HG03521 (cell line): Measurements from ENCODE around the gene FGF3.
"Not testable (repeated sequence)": the region's sequence is repeated elsewhere in the genome, so short reads cannot be mapped to it uniquely, and the experiment has no call there.

ENCODE experiments used
- ATAC-seq: cut with Tn5 transposase; IDR thresholded peaks from one replicate; pipeline ENCODE4 v1.9.1; 2021; ENCODE audit warnings: mild to moderate bottlenecking, moderate library complexity; ENCODE audit not compliant: unreplicated experiment

The FGF3 gene

DNA sequence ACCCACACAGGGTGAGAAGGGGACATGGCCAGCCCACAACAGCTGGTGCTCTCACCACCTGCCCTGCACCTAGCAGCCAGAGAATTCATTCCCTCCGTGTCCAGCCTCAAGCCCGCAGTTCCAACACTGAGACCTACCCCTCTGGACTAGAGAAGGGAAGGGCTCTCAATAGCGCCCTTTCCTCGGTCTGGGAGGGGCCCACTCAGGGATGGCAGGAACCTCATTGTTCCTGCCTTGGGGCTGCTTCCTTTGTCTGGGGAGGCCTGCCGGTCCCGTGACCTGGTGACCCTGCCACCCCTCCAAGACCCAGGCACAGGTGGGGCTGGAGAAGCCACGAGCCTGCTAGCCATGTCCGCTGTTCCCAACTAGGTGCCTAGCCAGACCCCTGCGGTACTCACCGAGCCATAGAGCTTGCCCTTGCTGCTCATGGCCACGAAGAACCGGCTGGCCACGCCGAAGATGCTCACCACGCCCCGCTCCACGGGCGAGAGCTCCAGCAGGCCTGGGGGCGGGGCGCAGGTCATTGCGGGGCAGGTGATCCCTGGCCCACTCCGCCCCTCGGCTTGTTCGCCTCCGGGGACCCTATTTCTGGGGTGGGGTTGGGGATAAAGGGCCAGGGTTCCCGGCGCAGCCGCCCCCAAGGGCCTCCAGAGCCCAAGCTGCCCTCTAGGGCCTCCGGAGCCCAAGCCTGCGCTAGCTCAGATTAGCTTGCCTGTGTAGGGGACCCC lies 45.4 kb downstream of the FGF3 start:
- ATAC-seq = no peak

- no peak for ATAC-seq
Measured at GRCh38 chr11:69771466-69771865, 47.8 kb downstream of the FGF3 start.

GRCh38 chr11:69770540-69770939 lies 48.7 kb downstream of the FGF3 start:
- ATAC-seq = no peak

- ATAC-seq = no peak
Measured at GRCh38 chr11:69765498-69765995, 53.7 kb downstream of the FGF3 start.

DNA sequence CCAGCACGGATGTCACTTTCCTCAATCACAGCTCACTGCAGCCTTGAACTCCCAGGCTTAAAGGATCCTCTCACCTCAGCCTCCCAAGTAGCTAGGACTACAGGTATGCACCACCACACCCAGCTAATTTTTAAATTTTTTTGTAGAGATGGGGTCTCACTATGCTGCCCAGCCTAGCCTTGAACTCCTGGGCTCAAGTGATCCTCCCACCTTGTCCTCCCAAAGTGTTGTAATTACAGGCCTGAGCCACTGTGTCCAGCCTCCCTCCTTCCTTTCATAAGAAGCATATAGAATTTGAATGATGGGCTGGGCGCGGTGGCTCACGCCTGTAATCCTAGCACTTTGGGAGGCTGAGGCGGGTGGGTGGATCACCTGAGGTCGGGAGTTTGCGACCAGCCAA lies 54.3 kb downstream of the FGF3 start:
- ATAC-seq = not testable (repeated sequence)

- no peak for ATAC-seq
Measured at GRCh38 chr11:69760319-69760718, 58.9 kb downstream of the FGF3 start.
